Endothelial cell (in vitro differentiated cells): ENCODE data around the gene HSH2D. TPM values are rescaled to one million over a fixed set of nuclear protein-coding genes. Genes with fewer than 3 reads are reported as not detected.

ENCODE experiments used
- DNase-seq: peaks from one replicate; pipeline ENCODE4 v3.0.0; 2021; ENCODE audit warnings: low spot score
- H3K27ac Mint-ChIP-seq: one replicate; pipeline ENCODE4 v1.8.0; 2021; ENCODE audit warnings: mixed read lengths, inconsistent platforms; ENCODE audit not compliant: unreplicated experiment
- H3K27me3 Mint-ChIP-seq: one replicate; pipeline ENCODE4 v1.8.0; 2021; ENCODE audit warnings: mild to moderate bottlenecking, moderate library complexity, mixed read lengths, inconsistent platforms; ENCODE audit not compliant: unreplicated experiment
- H3K36me3 Mint-ChIP-seq: one replicate; pipeline ENCODE4 v1.8.0; 2021; ENCODE audit warnings: mild to moderate bottlenecking, low read depth, mixed read lengths, inconsistent platforms; ENCODE audit not compliant: unreplicated experiment
- H3K4me1 Mint-ChIP-seq: one replicate; pipeline ENCODE4 v1.8.0; 2021; ENCODE audit warnings: mild to moderate bottlenecking, mixed read lengths, inconsistent platforms; ENCODE audit not compliant: unreplicated experiment
- H3K4me3 Mint-ChIP-seq: one replicate; pipeline ENCODE4 v1.8.0; 2021; ENCODE audit warnings: mild to moderate bottlenecking, mixed read lengths, inconsistent platforms; ENCODE audit not compliant: unreplicated experiment
- H3K9me3 Mint-ChIP-seq: one replicate; pipeline ENCODE4 v1.8.0; 2021; ENCODE audit warnings: mixed read lengths, inconsistent platforms; ENCODE audit not compliant: unreplicated experiment
- CTCF ChIP-seq: fragments of 200-600 bp; sonication (generic); IDR thresholded peaks from one replicate; pipeline ENCODE4 v1.5.0; 2021; ENCODE audit warnings: antibody characterized with exemption; ENCODE audit not compliant: unreplicated experiment
- total RNA-seq: library from RNA; stranded (reverse); fragmentation: NEBNext Ultra II Directional; extraction: Animal tissue kit (Norgen Biotek cat#: 25700); gene quantifications from one replicate; pipeline ENCODE4 v1.2.1, GENCODE V29; 2021; ENCODE audit not compliant: unreplicated experiment

Gene HSH2D
- total RNA-seq, 1 donor from 2014 or later = not detected

- no peak for DNase-seq
- TF ChIP-seq CTCF = no peak
- H3K4me3 Mint-ChIP-seq = no peak overlapping the region
- peaks cover 30% of the 10 kb centered on the region for H3K36me3 Mint-ChIP-seq
- peaks cover 3% of the 10 kb centered on the region for H3K27me3 Mint-ChIP-seq
- H3K4me1 Mint-ChIP-seq = no peaks in the 10 kb centered on the region
- no peak overlapping the region for H3K27ac Mint-ChIP-seq
- no peaks in the 10 kb centered on the region for H3K9me3 Mint-ChIP-seq
Observed at GRCh38 chr19:16121141-16121540, 22.3 kb upstream of the HSH2D start.

- Mint-ChIP-seq H3K4me1 (no peaks in the 10 kb centered on the region), H3K36me3 (peaks cover 34% of the 10 kb centered on the region), H3K4me3 (no peak overlapping the region), H3K27me3 (peaks cover 7% of the 10 kb centered on the region), H3K27ac (no peak overlapping the region), H3K9me3 (no peaks in the 10 kb centered on the region)
- no peak for DNase-seq
- no peak for TF ChIP-seq CTCF
Observed at GRCh38 chr19:16121967-16122366, 21.5 kb upstream of the HSH2D start.

- no peak for TF ChIP-seq CTCF
- Mint-ChIP-seq H3K4me3 (no peak overlapping the region), H3K9me3 (no peaks in the 10 kb centered on the region), H3K27me3 (peaks cover 8% of the 10 kb centered on the region), H3K4me1 (no peaks in the 10 kb centered on the region), H3K36me3 (peaks cover 41% of the 10 kb centered on the region), H3K27ac (no peak overlapping the region)
- no peak for DNase-seq
Observed at GRCh38 chr19:16124953-16125352, 18.5 kb upstream of the HSH2D start.

- Mint-ChIP-seq H3K27me3 (peaks cover 8% of the 10 kb centered on the region), H3K27ac (no peak overlapping the region), H3K36me3 (peaks cover 47% of the 10 kb centered on the region), H3K9me3 (no peaks in the 10 kb centered on the region), H3K4me3 (no peak overlapping the region), H3K4me1 (no peaks in the 10 kb centered on the region)
- no peak for TF ChIP-seq CTCF
- no peak for DNase-seq
Observed at GRCh38 chr19:16125737-16126495, 17.6 kb upstream of the HSH2D start.

- H3K4me3 Mint-ChIP-seq = no peak overlapping the region
- no peaks in the 10 kb centered on the region for H3K4me1 Mint-ChIP-seq
- no peak for DNase-seq
- no peak overlapping the region for H3K27ac Mint-ChIP-seq
- H3K36me3 Mint-ChIP-seq = peaks cover 50% of the 10 kb centered on the region
- TF ChIP-seq CTCF = no peak
- H3K9me3 Mint-ChIP-seq = no peaks in the 10 kb centered on the region
- H3K27me3 Mint-ChIP-seq = peaks cover 8% of the 10 kb centered on the region
Observed at GRCh38 chr19:16127080-16127479, 16.4 kb upstream of the HSH2D start.
